HG03095 (cell line): ENCODE data around the gene ZBTB16.

Experiments used
- ATAC-seq: cut with Tn5 transposase; IDR thresholded peaks from one replicate; pipeline ENCODE4 v1.9.1; 2021; ENCODE audit warnings: moderate library complexity; ENCODE audit not compliant: unreplicated experiment

The ZBTB16 gene

DNA sequence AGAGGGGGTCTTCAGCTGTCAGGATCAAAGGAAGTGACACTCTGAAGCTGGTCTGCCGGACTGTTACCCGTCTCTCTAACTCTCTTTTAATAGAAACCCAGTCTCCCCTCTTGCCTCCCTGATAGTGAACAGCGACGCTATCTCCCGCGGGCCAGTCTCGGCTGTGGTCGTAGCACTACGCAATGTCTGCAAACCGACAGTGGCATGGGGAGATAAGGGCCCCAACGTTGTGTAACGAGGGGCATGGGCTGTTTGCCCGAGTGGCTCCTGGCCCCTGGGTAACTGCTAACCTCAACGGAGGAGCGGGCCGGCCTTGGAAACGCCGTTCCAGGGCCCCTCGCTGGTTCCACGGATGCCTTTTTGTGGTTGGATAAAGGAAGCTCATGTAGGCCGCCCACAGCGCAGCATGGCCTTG lies 23.3 kb downstream of the ZBTB16 start:
- no peak for ATAC-seq

DNA sequence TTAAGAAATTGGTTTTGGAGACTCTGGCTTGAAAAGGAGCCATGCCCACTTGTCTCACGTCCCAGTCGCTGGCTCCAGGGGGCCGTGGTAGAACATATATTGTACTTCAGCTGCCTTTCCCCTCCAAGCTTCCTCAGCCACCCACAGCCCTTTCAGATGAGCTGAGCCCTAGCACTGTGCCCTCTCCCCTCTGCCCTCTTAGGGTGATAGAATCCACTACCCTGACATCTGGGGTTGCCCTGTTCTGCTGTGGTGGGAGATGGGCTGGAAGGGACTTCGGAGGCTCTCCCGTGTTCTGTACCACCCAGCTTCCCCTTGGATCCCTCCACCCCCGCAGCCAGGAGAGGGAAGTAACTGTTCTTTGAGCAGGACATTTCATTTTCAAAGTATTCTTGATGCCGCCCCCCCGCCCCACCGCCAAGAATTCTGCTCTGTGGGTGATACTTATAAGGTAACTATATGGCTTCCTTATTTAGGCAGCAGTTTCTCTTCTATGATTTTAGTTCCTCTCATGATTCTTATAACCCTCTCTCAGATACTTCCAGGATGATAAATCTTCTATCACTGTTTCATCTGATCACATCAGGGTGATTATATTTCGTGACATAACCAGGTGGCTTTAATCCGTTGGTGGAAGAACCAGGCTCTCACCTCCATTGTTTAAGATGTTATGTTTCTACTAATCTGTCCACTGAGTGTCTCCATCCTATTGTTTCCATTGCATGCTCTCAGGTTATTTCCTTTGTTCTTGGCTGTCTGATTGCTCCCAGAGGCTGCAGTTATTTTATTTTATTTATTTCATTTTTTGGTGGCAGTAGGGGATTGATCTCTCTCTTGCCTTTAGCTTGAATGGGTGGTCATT lies 24.1 kb downstream of the ZBTB16 start:
- no peak for ATAC-seq

DNA sequence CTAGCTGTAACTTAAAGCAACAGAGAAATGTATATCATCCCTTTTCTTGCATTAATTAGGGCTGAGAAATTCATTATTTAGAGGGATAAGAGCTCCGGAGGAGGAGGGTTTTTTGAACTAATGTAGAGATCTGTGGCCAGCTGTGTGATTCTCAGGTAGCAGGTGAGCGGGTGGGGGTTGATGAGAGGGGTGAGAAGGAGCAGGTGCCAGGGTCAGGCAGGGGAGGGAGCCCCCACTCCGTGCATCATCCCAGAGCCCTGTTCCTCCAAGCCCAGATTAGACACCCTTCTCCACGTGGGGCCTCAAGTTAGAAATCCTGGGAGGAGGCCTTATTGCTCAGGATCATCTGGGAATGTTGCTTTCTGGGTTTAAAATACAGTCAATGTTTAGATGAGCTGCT lies 24.9 kb downstream of the ZBTB16 start:
- ATAC-seq: no peak

DNA sequence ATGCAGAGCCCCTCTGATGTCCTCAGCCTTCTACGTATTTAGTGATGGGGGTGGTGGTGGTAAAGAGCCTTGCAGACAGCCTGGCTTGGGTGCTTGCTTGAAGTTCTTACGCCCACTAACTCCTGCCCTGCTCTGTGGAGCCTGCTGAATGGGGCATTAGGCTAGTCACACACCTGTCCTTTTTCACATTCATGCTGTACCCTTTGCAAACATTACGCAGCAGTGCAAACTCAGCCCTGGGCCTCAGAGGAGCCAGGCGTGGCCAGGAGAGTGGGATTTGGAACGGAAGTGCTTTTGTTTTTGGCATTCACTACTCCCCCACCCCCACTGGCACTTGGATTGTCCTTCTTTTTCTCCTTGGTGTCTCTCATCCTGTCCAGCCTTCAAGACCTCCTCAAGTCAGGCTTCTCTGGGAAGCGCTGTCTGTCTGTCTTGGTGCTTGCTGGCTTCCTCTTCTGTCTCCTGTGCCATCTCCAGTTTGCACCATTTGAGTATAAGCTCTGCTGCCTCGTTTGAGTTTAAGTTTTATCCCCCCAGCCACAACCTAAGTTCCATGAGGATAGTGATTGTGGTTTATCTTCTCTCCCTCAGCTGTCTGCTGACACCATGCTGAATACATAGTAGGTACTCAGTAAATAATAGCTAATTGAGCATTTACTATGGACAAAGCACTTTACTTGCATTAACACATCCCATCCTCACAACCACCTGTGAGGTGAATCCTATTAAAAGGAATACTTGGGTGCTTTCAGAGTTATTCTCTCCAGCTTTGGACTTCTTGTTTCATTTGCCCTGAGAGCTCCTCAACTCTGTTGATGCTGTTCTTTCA lies 26.7 kb downstream of the ZBTB16 start:
- no peak for ATAC-seq

DNA sequence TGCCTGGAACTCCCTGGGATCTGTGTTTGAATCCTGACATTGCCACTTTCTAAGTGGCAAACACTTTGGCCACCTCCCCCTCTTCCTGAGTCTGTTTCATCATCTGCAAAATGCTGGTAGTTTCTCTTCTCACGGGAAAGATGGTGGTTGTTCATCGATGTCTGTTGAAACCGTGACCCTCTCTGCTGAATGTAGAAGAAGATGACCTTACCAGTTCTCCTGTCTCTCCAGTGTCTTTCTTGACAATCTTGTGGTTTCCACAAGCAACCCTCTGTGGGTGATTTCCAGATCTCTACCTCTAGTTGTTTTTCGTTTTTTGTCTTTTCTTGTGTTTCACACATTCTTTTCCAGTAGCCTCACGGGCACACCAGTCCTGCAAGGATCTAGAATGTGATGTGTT lies 27.5 kb downstream of the ZBTB16 start:
- ATAC-seq: no peak

DNA sequence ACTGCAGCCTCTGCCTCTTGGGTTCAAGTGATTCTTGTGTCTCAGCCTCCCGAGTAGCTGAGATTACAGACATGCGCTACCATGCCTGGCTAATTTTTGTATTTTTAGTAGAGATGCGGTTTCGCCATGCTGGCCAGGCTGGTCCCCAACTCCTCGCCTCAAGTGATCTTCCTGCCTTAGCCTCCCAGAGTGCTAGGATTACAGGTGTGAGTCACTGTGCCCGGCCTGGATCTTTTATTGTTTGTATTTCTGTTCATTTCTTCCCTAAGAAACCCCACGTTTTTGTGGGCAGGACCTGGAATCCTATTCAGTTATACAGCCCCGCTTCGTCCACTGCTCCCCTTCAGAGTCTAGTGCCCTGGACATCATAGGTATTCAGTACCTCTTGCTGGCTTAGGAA lies 28.7 kb downstream of the ZBTB16 start:
- ATAC-seq: no peak

DNA sequence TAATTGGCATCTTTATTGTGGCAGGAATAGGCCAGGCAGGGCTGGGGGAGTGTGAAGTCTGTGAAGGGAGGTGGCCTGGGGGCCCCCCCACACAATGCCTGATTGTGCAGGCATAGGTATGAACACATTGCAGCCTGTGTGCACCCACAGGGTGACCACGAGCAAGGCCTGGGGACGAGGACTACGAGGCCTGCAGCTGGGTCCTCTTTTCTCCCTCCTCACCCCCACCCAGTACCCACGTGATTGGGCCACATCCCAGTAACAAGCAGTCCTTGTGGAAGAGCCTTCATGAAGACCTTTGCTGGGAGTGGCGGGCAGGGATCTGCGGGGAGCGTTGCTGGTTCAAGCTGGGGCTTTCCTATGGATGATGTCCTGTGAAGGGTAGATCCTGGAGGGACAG lies 29.3 kb downstream of the ZBTB16 start:
- no peak for ATAC-seq

DNA sequence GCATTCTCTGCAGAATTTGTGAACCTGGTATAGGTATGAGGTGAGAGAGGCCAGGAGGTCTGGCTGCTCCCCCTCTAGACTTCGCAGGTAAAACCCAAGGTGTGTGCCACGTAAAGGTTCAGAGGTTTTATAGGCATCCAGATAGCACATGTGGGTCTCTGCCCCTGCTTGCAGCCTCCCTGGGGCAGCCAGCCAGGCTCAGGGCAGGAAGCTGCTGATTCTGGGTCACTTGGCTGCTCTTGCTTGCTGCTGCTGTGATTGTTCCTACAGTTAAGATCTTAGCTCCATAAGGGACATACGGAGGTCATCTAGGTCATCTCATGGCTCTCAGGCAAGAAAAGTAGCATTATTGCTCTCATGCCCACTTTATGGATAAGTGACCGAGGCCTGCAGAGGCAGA lies 30.2 kb downstream of the ZBTB16 start:
- no peak for ATAC-seq

DNA sequence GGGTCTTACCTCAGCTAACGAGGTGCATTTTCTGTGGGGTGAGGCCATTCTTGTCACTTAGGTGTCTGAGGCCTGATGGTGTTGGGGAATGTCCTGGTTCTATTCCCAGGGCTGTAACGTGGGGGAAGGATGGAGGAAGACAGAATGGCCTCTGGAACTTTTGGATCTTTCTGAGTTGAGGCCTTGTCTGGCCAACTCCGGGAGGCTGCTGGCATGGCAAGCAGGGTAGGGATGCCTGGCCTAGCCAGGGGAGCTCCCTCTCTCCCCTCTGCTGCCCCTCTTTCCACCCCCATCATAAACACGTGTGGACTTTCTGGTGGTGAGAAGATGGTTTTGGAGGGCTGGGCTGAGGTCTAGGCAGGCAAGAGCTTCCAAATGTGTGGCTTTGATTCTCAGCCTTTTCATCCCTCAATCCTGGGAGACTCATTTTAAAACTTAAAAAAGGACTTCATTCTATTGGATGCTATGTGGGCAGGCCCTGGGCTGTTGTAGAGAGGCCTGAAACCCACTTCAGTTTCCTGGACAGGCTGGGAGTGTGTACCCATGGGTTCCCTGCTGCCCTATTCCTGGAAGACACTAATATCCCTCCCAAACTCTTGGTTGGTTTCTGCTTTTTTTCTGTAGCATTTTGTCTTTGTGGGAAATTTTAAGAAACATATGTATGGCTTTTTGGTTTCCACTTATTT lies 30.9 kb downstream of the ZBTB16 start:
- ATAC-seq: no peak

DNA sequence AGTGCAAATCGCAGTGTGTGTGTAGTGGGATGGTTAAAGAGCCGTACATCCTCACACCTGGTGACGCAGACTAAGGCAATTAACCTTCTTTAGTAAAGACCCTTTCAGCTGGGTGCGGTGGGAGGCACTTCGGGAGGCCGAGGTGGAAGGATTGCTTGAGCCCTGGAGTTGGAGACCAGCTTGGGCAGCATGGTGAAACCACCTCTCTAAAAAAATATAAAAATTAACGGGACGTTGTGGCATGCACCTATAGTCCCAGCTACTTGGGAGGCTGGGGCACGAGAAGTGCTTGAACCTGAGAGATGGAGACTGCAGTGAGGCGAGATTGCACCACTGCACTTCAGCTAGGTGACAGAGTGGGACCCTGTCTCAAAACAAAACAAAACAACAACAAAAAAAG lies 31.5 kb downstream of the ZBTB16 start:
- no peak for ATAC-seq

DNA sequence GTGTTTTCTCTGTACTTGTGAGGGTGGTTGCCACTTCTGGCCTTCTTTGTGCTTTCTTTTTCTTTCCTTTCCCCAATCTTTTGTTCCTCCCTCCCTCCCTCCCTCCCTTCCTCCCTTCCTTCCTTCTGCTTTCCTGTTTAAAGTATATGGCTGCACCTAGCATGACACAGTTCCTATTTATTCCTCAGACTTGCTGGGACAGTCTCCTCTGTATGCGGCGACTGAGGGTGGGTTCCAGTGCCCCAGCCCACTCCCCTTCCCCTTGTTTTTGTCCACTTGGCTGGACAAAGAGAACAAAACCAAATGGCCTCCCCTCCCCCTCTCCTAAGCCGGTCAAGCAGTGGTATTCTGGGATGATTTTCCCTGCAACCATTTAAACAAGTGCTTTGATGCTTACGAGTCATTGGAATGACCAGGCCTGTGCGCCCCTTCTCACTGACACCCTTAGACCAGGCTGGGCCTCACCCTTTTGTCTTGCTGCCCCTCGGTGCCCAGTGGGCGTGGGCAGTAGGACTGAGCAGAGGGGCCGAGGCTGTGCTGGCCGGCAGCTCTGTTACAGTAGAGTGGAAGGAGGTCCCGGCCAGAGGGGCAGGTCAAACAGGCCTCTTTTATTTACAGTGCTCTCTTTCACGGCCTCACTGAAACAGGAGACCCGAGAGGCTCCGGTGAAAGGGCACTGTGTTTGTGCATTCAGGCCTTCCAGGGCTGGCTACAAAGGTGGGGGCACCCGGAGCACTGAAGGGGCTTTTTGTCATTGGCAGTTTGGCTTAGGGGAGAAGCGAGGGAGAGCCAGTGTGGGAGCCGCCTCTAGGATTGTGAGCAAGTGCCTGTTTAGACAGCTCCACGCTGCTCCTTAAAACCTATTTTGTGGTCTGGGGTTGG lies 32.2 kb downstream of the ZBTB16 start:
- ATAC-seq: no peak

DNA sequence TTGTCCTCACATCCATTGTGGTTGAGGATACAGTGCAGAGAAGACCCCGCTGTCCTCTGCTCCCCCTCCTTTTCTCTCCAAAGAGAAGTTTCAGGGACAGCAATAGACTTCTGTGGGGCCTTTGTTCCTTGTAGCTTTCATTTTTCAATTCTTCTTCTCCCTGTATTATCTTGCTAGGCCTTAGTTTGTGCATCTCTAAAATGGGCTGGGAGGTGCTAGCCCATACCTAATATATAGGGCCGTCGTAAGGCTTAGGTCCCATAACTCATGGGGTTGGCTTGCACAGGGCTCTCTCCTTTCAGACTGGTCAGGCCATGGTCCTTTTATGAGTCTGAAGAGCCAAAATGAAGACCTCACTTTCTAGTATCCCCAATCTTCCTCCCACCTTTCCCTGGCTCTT lies 33.0 kb downstream of the ZBTB16 start:
- no peak for ATAC-seq

DNA sequence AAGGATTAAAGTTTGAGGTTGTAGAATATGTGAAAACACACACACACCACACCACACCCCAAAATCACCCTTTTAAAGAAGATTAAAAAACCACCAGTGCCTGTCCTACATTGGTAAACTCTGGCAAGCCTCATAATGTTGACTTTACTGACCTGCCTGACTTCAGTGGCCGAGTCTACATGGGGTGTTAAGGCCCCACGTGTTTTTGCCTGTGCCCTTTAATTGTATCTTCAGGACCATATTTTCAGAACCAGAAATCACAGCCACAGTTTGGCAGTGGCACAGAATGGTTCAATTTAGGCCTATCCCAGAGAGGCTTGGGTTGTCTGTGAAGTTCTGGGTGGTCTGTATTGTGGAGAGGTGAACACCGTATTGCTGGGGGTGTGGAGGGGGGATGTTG lies 33.4 kb downstream of the ZBTB16 start:
- ATAC-seq: no peak

DNA sequence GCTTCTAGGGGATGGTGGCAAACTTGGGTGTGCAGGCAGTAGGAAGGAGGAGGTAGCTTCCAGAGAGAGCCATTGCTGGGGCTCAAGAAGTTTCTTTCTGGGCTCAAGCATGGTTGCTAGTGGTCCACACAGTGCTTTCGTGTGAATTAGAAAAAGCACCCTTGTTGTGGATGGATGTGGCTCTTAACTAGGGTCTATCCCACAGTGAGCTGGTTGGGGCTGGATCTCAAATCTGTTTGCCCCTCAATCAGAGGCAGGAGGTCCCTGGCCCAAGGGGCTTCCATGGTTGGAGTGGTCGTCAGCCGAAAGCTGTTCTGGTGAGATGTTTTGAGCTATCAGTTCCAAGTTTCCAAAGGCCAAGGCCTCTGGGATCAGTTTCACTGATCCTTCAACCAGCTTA lies 35.0 kb downstream of the ZBTB16 start:
- ATAC-seq: no peak

DNA sequence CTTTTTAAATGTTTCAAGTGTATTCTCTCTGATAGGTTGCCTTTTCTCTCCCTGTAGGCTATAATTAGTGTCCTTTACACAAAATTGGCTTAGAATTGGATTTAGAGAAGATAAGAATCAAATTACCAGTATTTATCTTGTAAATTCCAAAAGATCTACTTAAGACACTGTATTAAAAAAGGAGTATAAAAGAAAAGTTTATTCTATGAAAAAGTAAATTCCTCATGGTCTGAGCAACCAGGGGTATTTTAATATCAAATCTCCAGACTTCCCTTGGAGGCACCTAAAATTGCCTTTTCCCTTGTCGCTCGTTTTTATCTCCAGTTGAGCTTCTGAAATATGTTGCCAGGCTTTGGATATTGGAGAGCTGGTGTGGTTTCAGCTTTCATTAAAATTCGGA lies 36.4 kb downstream of the ZBTB16 start:
- ATAC-seq: no peak

DNA sequence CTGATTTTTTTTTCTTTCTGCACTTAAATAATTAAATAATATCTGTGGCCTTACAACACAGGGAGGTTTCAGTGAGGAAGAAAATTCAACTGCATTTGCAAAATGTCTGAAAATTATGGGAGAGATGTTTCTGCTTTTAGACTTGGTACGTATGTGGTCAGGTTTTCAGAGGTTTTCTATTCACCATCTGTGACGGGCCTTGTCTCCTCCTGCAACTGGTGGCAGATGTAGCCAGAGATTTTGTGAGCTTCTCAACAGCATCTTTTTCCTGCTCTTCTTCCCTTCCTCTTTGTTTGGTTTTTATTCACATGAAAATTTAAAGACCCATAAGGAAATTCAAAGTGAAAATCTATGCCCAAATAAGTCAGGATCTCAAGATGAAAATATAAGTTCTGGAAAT lies 38.3 kb downstream of the ZBTB16 start:
- no peak for ATAC-seq

DNA sequence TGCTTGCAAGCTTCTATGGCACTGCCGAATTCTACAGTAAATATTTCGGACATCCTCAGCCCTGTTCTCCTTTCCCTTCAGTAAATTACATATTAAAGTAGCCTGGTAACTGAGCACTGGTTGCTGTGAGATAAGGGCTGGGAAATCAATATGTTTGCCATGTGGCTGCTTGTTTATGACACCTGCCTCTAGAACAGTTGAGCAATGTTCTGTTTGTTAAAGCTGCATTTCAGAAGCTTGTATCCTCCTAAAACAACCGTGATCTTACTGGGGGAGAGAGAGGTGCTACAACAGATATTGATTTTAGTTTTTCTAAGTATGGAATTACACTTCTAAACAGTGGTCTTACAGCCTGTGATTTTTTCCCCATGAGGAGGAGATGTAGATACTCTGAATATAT lies 39.4 kb downstream of the ZBTB16 start:
- no peak for ATAC-seq

DNA sequence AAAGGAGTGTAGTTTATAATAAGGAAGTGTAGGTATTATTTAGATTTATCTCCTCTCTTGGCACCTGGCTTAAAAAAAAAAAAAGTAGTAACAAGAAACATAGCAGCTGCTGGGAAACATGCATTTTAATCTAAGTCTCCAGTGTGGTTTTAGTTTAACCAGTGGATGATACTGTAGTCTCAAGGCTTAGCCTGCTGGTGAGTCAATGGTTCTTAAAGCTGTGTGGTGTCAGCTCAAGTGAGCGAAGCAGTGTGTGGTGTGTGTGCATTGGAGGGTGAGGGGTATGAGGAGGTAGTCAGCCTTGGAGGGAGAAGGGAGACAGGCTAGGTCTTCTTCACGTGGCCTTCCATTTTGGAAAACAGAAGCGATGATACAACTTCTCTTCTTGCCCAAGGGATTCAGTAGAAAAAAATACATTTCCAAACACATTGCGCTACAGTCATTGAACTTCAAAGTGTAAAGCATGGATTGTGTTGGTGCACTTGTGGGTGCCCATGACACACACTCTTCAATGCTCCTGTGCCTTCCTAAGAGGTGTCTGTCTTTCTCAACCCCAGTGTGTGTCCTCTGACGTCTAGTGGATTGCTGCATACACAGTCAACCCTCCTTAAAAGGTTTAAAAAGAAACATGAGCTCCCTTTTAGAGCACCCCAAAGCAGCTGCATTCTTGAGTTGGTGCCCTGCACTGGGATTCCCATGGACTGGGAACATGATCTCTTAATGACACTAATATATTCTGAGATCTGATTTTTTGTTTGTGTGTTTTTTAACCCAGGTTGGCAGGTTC lies 40.1 kb downstream of the ZBTB16 start:
- ATAC-seq: no peak

DNA sequence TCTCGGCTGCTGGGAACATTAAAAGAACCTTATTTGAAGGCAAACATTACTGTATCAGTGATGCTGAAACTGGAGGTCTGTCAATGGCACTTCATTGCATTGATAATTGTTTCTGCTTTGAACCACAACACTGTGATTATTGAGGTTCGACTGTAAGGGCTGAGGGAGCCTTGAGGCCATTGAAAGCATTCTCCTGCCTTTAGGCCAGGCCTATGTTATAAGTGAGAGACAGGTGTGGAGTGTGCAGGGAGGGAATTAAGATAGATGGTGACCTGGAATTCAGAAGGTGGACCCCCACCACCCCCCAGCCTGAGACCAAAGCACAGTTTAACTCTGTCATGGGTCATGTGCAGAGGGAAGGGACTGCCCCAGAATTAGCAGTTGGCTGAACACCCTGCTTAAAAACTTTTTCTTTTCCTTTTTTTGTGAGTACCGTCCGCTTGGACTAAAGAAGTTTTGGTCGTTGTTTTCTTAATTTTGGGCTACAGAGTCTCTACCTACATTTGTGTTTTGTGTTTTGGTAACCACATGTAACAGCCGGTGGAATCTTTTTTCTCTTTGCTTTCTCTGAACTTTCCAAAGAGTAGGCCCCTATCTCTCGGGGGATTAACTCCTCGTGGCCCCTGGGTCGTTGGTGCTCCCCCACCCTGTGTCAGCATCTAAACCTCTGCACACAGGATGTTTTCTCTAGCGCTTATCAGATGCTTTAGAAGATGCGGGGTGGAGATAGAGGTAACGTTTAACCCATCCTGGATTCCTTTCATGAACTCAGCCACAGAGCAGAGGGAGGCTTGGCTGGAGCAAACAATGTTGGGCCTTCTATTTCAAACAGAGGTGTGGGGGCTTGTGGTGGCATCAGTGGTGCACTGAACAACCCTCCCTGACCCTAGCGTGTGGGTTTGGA lies 43.7 kb downstream of the ZBTB16 start:
- ATAC-seq: no peak
